ENCODE results near the gene SCUBE1. TPM values are rescaled to one million over a fixed set of nuclear protein-coding genes. Genes with fewer than 3 reads are reported as not detected.

SCUBE1 gene
- total RNA-seq, 2 donors from 2014 or later, result 0.04 to 0.16 TPM

- Histone ChIP-seq H3K36me3 (no peaks in the 10 kb centered on the region), H3K4me1 (no peaks in the 10 kb centered on the region), H3K9me3 (no peaks in the 10 kb centered on the region), H3K4me3 (no peak overlapping the region), H3K27ac (no peak overlapping the region), H3K27me3 (no peaks in the 10 kb centered on the region)
- no peak for DNase-seq (ENCODE audit: low spot score)
- no peak for TF ChIP-seq CTCF (IDR thresholded peaks at IDR 0.05)
These were observed 27.4 kb downstream of the SCUBE1 start for GRCh38 chr22:43315687-43316217.

- Histone ChIP-seq H3K36me3 (no peaks in the 10 kb centered on the region), H3K4me1 (no peaks in the 10 kb centered on the region), H3K27ac (no peak overlapping the region), H3K4me3 (no peak overlapping the region), H3K9me3 (no peaks in the 10 kb centered on the region), H3K27me3 (no peaks in the 10 kb centered on the region)
- DNase-seq (ENCODE audit: low spot score), result no peak
- no peak for TF ChIP-seq CTCF (IDR thresholded peaks at IDR 0.05)
These were observed 28.6 kb downstream of the SCUBE1 start for GRCh38 chr22:43314611-43315010.

- no peak overlapping the region for H3K27ac ChIP-seq
- DNase-seq (ENCODE audit: low spot score), result no peak
- no peaks in the 10 kb centered on the region for H3K4me1 ChIP-seq
- H3K36me3 ChIP-seq, result no peaks in the 10 kb centered on the region
- H3K4me3 ChIP-seq, result no peak overlapping the region
- no peak for TF ChIP-seq CTCF (IDR thresholded peaks at IDR 0.05)
- no peaks in the 10 kb centered on the region for H3K9me3 ChIP-seq
- no peaks in the 10 kb centered on the region for H3K27me3 ChIP-seq
These were observed 29.2 kb downstream of the SCUBE1 start for GRCh38 chr22:43313890-43314474.

- Histone ChIP-seq H3K4me1 (no peaks in the 10 kb centered on the region), H3K27me3 (no peaks in the 10 kb centered on the region), H3K9me3 (no peaks in the 10 kb centered on the region), H3K4me3 (no peak overlapping the region), H3K36me3 (no peaks in the 10 kb centered on the region), H3K27ac (no peak overlapping the region)
- DNase-seq (ENCODE audit: low spot score), result no peak
- TF ChIP-seq CTCF (IDR thresholded peaks at IDR 0.05), result no peak
These were observed 29.8 kb downstream of the SCUBE1 start for GRCh38 chr22:43313244-43313889.

GRCh38 chr22:43312608-43313007, 30.6 kb downstream of the SCUBE1 start:
- DNase-seq (ENCODE audit: low spot score), result no peak
- no peaks in the 10 kb centered on the region for H3K4me1 ChIP-seq
- no peak overlapping the region for H3K27ac ChIP-seq
- no peaks in the 10 kb centered on the region for H3K27me3 ChIP-seq
- H3K4me3 ChIP-seq, result no peak overlapping the region
- H3K9me3 ChIP-seq, result no peaks in the 10 kb centered on the region
- H3K36me3 ChIP-seq, result no peaks in the 10 kb centered on the region
- TF ChIP-seq CTCF (IDR thresholded peaks at IDR 0.05), result no peak

All from right atrium auricular region (tissue), 2 donors.